ENCODE measurements around the gene TAF4B. TPM values are rescaled to one million over a fixed set of nuclear protein-coding genes. Genes with fewer than 3 reads are reported as not detected.

The TAF4B gene
- total and polyA plus RNA-seq, 10 of the 15 experiments (the other 5 are each of a cell fraction or from before 2014, with no cell fraction given), result 2.3 to 15.0 (median 12.2) TPM

- H3K79me2 ChIP-seq (ENCODE audit: control insufficient read depth, insufficient read depth, low read length), result no peaks in the 10 kb centered on the region
- BruUV-seq (replicated peaks), result no TSS peak
- peak; percentile 3 for DNase-seq (ENCODE audit: low read depth, low spot score)
- POLR2A ChIA-PET, result no interaction called here
- H3K4me1 ChIP-seq (ENCODE audit: control insufficient read depth, insufficient read depth, low read length), result peaks cover 13% of the 10 kb centered on the region
- in situ Hi-C loops (cut with MboI), result no loop called here
- whole genome bisulfite sequencing (ENCODE audit: insufficient coverage, insufficient replicate concordance, low lambda C conversion rate, missing lambda C conversion rate), result 5% methylated on average over 1 of the region's 1 CpG
- H3K9me3 ChIP-seq (replicated peaks; ENCODE audit: control insufficient read depth, insufficient read depth, low read length), result no peaks in the 10 kb centered on the region; the same call in 2 of the 3 replicates
- intact Hi-C loops (cut with micrococcal nuclease; ENCODE audit: unreplicated experiment), result no loop called here
- no peak for ATAC-seq
- H3K27me3 ChIP-seq (replicated peaks in 1 of 2; ENCODE audit: control insufficient read depth in 2 of 2, insufficient read depth in 2 of 2, low read length in 1 of 2), result no peaks in the 10 kb centered on the region
- CTCF ChIA-PET, result interaction anchor here (1.7 kb wide), 1 partner anchor 51 kb away, joined by 4 read pairs; no protein-coding TSS in a partner anchor
- no peak for FAIRE-seq
- H3K36me3 ChIP-seq (ENCODE audit: control insufficient read depth in 2 of 2, insufficient read depth in 2 of 2, low read length in 1 of 2), result peaks cover 0 to 5% of the 10 kb centered on the region in 2 experiments; a peak in 1 of 4 replicates
- no peak overlapping the region for H3K4me2 ChIP-seq (ENCODE audit: control insufficient read depth, insufficient read depth)
- H3K27ac ChIP-seq (ENCODE audit: control insufficient read depth, insufficient read depth), result peak overlapping the region; percentile 64
- H3K9ac ChIP-seq (ENCODE audit: control insufficient read depth, insufficient read depth, low read length), result no peak overlapping the region
- H2AFZ ChIP-seq (ENCODE audit: control insufficient read depth, low read depth, low read length), result no peak overlapping the region
- RAD21 ChIA-PET (ENCODE audit: unreplicated experiment), result no interaction called here
- peak; percentile 77 for TF ChIP-seq FOXM1 (IDR thresholded peaks at IDR 0.05; ENCODE audit: low read depth, low read length)
- peak; percentile 36 for TF ChIP-seq RUNX3 (IDR thresholded peaks at IDR 0.05; ENCODE audit: low read length)
- TF ChIP-seq CREM (IDR thresholded peaks at IDR 0.05; ENCODE audit: low read depth), result 0 out of 2 replicates have a peak, but pooled peaks have one; percentile 21
- TF ChIP-seq NFYA (IDR thresholded peaks at IDR 0.05; ENCODE audit: borderline replicate concordance, low read depth, low read length), result no peak
- no peak for TF ChIP-seq CREB1 (IDR thresholded peaks at IDR 0.05; ENCODE audit: low read depth)
- TF ChIP-seq MEF2A (IDR thresholded peaks at IDR 0.05; ENCODE audit: insufficient read depth, low read depth, low read length), result peak; percentile 77
- no peak for TF ChIP-seq ATF3 (IDR thresholded peaks at IDR 0.05; ENCODE audit: borderline replicate concordance, extremely low read depth, low read depth, low read length)
- peak; percentile 78 for TF ChIP-seq NFIC (IDR thresholded peaks at IDR 0.05; ENCODE audit: low read depth, low read length)
- TF ChIP-seq SPI1 (IDR thresholded peaks at IDR 0.05; ENCODE audit: borderline replicate concordance, insufficient read depth, low read depth, low read length), result no peak
- TF ChIP-seq ATF2 (IDR thresholded peaks at IDR 0.05; ENCODE audit: low read length), result 0 out of 2 replicates have a peak, but pooled peaks have one; percentile 30
- peak; percentile 87 for TF ChIP-seq JUNB (IDR thresholded peaks at IDR 0.05)
- H4K20me1 ChIP-seq (ENCODE audit: control insufficient read depth, insufficient read depth), result no peaks in the 10 kb centered on the region
- H3K4me3 ChIP-seq, result no peak overlapping the region
- SMC1A ChIA-PET (ENCODE audit: uncharacterized antibody, unreplicated experiment), result interaction anchor here (1.5 kb wide), 1 partner anchor 26 kb away, joined by 3 read pairs; no protein-coding TSS in a partner anchor
Observed at GRCh38 chr18:26357960-26358359, 131.7 kb downstream of the TAF4B start.

Measured in GM12878 (cell line).